ENCODE results near the gene TMEM63A. TPM values are rescaled to one million over a fixed set of nuclear protein-coding genes. Genes with fewer than 3 reads are reported as not detected.
A peak's percentile ranks its signal among the peaks of the same experiment; 100 is the strongest.

The TMEM63A gene
- total and polyA plus RNA-seq, 2 of the 13 experiments (the other 11 are each of a cell fraction or from before 2014, with no cell fraction given): 23.9 to 53.3 TPM

GRCh38 chr1:225887030-225887314 lies 4.8 kb upstream of the TMEM63A start (continued):
- TF ChIP-seq HNF1B (CRISPR knock-in tag; IDR thresholded peaks at IDR 0.05) (no peak), ZSCAN9 (CRISPR knock-in tag; IDR thresholded peaks at IDR 0.05; ENCODE audit: borderline replicate concordance) (no peak), ZNF562 (CRISPR knock-in tag; IDR thresholded peaks at IDR 0.05; ENCODE audit: borderline replicate concordance) (no peak), SETDB1 (CRISPR knock-in tag; IDR thresholded peaks at IDR 0.05; ENCODE audit: borderline replicate concordance) (no peak), GATAD2A (CRISPR knock-in tag; IDR thresholded peaks at IDR 0.05) (no peak), TFDP2 (CRISPR knock-in tag; IDR thresholded peaks at IDR 0.05) (no peak), REST (IDR thresholded peaks at IDR 0.05; ENCODE audit: borderline replicate concordance in 1 of 2, low read depth in 1 of 2, low read length in 2 of 2) (no peak), TCF12 (IDR thresholded peaks at IDR 0.05) (no peak), TCF12 (CRISPR knock-in tag; IDR thresholded peaks at IDR 0.05) (no peak), AGO2 (optimal IDR thresholded peaks at IDR 0.05; ENCODE audit: low read depth, low read length) (no peak), ZNF580 (CRISPR knock-in tag; IDR thresholded peaks at IDR 0.05; ENCODE audit: borderline replicate concordance, low read depth) (no peak), NR2C2 (CRISPR knock-in tag; IDR thresholded peaks at IDR 0.05; ENCODE audit: borderline replicate concordance) (peak; percentile 83), MBD4 (IDR thresholded peaks at IDR 0.05; ENCODE audit: borderline replicate concordance, low read length) (no peak), ZNF318 (CRISPR knock-in tag; IDR thresholded peaks at IDR 0.05) (no peak), ZNF766 (CRISPR knock-in tag; IDR thresholded peaks at IDR 0.05; ENCODE audit: borderline replicate concordance) (no peak), ZNF205 (CRISPR knock-in tag; IDR thresholded peaks at IDR 0.05) (no peak)

Measured in HepG2 (cell line).